ENCODE measurements around the gene LDLR.
"Not testable (repeated sequence)": the region's sequence is repeated elsewhere in the genome, so short reads cannot be mapped to it uniquely, and the experiment has no call there.

The LDLR gene

DNA sequence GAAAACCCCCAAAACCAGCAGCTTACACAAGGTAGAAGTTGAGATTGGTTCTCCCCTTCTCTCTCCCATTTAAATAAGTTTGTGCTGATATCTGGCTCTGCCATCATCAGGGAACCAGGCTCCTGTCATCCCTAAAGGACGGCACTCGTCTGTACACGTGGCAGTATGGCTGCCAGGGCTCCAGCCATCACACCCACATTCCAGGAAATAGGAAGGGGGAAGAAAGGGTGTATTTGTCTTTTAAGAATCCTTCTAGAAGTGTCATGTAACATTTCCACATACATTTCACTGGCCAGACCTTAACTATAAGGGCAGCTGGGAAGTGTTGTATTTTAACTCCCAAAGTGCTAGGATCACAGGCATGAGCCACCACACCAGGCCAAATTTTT, 56.3 kb downstream of the LDLR start:
- no peak for DNase-seq

DNA sequence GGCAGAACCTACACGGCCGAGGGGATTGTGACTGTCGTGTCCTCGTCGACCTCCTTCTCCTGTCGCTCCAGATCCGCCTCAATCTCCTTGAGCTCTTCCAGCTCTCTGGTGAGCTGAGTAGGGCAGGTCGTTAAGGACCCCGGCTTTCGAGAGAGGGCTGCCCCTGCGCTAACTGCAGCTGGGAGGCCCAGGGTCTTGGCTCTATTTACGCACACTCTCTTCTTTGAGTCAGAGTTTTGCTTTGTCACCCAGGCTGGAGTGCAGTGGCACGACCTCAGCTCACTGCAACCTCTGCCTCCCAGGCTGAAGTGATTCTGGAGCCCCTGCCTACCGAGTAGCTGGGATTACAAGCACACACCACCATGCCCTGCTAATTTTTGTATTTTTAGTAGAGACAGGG, 58.7 kb downstream of the LDLR start:
- DNase-seq: no peak

DNA sequence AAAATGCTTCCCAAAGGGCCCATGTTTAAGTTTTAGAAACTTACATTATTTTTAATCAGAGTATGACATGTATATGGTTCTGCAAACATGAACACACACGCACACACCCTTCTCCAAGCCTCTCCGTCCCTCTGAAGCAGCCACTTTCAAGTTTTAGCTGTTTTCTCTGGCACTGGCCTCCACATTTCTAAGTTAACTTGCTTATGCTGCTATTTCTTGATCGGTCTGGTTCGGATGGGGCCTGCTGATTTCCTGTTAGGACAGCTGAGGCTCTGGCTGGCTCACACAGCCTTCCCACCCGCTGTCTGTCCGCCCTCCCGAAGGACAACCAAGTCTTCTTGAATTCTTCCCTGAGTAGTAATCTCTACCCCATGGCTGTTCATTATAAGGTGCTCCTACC, 61.9 kb downstream of the LDLR start:
- DNase-seq: no peak

DNA sequence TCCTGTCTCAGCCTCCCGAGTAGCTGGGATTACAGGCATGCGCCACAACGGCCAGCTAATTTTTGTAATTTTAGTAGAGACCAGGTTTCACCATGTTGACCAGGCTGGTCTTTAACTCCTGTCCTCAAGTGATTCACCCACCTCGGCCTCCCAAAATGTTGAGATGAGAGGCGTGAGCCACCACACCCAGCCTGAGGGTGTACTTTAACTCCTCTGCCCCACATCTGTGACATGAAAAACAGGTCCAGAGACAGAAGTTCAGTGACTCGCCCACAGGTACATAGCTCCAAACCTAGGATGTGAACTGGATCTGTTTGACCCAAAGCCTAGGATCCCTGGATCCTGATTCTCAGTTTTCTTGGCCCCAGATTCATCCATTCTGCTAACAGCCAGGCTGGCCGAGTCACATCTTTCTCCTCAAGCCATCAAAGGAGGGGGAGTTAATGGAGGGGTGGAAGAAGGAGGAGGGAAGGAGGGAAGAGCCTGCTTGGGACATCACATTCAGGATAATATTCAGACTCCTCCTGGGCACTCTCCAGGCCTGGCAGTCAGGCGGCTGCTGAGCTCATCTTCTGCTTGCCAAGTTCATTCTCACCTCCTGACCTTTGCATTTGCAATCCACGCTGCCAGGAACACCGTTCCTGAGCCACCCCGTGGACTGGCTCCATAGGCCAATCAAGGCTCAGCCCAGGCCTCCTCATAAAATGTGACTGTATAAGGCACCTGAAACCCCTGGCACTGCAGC, 63.2 kb downstream of the LDLR start:
- no peak for DNase-seq

DNA sequence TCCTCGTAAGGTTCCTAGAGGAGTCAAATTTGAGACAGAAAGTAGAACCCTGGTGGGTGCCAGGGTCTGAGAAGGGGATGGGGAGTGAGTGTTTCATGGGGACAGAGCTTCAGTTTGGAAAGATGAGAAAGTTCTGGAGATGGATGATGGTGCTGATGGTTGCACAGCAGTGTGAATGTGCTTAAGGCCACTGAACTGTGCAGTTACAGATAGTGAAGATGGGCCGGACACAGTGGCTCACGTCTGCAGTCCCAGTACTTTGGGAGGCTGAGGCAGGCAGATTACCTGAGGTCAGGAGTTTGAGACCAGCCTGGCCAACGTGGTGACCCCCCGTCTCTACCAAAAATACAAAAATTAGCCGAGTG, 65.4 kb downstream of the LDLR start:
- no peak for DNase-seq

DNA sequence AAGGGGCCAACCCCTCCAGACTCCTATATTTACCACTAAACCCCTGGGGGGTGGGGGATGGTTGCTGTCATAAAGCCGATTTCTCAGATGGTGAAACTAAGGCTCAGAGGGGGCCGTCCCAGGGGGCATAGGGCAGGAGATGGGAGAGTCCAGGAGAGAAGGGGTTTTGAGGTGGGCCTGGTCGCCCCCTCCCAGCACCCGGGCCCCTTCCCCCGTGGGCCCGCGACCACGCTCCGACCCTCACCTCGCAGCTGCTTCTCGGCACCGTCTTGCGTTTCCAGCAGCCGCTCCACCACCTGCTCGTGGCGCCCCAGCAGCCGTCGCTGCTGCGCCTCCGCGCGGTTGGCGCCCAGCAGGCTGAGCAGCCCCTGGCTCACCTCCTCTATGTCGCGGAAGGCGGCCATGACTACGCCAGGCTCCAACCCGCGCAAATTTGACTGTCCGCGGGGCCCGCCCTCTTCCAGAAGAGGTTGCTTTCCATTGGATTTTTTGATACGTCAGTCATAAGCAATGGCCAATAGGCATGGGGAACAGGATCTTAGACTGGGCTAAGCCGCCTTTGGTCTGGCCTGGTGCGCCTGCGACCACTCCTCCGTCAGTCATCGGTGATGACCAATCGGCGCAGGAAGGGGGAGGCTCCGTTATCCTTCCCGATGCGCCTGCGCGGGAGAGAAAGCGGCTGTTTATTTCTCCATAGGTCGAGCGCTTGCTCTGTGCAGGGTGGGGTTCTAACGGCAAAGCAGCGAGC, 66.3 kb downstream of the LDLR start, which contains the start of gene SPC24:
TSS of gene SPC24 (minus strand) at position 410 of the 748 bp plus-strand sequence. CDS start at position 404, 6 bp downstream.
- peak; percentile 99 for DNase-seq

DNA sequence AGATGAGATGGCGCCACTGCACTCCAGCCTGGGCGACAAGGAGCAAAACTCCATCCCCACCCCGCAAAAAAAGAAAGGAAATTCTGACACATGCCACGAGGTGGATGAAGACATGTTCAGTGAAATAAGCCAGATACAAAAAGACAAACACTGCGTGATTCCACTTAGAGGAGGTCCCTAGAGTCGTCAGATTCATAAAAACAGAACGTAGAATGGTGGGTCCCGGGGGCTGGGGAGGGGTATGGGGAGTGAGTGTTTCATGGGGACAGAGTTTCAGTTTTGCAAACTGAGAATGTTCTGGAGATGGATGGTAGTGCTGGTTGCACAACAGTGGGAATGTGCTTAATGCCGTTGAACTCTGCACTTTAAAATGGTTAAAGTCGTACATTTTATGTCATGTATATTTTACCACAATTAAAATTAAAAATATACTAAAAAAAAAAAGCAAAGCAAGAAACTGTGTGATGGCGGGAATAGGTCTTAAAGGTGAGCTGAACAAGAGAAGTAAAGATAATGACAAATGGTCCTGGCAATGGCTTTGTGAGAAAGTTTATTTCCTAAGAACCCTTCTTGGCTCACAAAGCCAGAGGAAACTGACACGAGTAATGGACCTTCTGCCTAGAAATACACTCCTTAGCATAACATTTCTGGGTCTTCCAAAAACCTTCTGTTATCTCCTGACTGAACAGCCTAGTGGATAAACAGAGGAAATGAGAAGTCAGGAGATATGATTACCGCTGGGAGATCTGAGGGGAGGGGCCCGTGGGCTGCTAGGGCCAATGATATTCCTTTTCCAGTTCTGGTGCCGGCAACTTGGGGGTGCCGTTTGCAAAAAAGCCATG, 70.6 kb downstream of the LDLR start:
- no peak for DNase-seq

DNA sequence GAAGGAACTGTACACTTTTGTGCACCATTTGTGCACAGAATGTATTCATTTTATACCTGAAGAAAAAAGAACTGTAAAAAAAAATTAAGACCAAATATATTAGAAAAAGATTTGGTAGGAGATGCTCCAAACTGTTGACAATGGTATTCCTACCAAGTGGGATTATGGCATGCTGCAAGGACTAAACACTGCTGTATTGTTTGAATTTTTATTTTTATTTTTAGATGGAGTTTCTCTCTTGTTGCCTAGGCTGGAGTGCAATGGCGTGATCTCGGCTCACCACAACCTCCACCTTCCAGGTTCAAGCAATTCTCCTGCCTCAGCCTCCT, 71.1 kb downstream of the LDLR start:
- DNase-seq: not testable (repeated sequence)

DNA sequence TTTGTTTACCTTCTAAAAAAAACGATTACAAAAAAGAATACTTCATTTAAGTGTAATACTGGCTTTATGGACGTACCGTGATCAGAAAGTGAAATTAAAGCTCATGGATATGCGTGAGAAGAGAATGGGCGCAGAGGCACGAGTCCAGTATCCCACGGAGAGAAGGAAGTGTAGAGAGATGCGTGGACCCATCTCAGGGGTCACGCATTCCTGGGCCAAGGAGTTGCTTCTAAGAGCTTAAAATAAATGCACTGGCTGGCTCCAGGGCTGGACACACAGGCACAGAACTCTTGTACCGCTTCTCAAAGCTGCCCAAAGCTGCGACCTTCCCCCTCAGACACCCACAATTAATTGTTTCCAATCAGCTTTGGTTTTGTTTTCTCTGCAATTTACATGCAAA, 75.0 kb downstream of the LDLR start:
- DNase-seq: no peak

DNA sequence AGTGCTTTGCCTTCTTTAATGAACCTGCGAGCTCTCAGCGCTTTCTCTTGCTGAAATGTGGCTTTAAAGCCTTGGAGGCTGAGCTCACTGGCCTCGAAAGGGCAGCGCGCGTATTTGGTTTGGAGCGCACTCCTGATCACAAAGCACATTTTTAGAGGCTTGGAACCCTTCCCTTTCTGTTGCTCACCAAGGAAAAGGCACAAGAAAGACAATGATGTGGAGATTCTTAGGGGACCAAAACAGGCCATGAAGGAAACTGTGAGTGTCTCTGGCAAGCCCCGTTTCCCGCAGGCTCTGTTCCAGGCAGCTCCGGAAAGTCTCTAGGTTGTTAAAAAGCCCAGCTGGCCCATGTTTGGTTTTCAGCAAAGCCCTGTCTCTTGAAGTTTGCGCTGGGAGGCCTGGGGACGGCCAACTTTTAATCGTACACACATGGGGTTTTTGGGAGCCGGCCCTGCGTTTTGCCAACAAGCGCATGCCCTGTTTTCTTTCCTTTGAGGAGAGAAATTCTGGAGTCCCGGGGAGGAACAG, 75.7 kb downstream of the LDLR start:
- no peak for DNase-seq

DNA sequence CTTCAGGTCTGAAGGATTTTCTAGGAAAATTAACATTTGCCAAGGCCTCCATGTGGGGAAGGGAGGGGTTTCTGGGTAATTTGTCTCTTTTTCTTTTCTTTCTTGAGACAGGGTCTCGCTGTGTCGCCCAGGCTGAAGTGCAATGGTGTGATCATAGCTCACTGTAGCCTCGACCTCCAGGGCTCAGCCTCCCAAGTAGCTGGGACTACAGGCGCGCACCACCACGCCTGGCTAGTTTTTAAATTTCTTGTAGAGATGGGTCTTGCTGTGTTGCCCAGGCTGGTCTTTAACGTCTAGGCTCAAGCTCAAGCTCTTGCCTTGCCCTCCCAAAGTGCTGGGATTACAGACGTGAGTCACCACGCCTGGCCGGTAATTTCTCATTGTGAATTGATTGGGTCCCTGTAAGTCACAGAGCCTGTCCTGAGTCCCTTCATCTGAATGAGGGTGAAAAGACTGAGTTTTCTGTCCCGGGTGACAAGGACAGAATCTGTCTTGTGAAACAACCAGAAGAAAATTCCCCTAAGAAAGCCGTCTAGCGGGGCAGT, 76.3 kb downstream of the LDLR start:
- DNase-seq: no peak

DNA sequence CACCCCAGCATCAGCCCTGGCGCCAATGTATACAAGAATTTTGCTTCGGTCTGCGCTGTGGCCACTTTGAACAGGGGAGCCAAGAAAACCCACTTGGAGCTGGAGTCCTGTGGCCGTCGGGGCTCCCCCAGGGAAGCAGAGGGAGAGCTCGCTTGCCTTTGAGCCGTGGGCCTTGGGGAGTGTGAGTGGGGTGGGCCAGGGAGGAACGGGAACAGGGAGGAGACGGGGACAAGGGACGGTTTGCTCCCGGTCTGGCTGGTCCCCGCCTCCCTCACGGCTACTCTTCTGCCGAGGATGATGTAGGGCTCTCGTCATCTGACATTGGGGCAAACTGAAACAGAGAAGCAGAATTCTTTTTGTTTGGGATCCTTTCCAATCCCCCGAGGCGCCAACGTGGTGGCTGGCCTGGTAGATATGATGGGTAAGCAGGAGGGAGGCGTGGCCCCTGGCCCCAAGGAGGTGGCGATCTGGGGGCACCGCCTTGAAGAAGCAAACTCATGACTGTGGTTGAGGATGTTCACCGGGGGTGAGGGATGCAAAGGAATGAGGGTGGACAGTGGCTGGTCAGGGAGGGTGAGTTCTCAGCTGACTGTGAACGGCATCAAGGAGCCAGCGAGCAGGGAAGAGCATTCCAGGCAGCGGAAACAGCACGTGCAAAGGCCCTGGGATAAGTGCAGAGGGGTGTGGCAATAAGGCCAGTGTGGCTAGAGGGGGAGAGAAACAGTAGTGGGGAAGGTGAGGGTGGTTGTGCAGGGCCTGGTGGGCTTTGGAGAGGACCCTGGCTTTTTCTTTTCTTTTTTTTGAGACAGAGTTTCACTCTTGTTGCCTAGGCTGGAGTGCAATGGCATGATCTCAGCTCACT, 77.2 kb downstream of the LDLR start:
- no peak for DNase-seq

DNA sequence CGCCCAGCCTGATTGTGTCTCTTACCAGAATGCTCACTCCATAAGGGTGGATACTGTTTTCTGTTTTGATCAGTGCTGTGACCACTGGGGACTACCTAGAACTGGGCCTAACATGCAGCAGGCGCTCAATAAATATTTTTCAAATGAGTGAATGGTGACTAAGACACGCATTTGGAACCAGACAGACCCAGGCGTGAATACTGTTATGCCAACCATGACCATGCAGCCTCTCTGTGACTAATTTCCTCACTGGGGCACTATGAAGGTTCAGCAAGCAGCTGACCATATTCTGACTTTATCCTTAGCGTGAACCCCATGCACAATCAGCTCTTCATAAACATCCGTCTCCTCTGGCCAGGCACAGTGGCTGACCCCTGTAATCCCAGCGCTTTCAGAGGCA, 79.3 kb downstream of the LDLR start:
- DNase-seq: no peak

DNA sequence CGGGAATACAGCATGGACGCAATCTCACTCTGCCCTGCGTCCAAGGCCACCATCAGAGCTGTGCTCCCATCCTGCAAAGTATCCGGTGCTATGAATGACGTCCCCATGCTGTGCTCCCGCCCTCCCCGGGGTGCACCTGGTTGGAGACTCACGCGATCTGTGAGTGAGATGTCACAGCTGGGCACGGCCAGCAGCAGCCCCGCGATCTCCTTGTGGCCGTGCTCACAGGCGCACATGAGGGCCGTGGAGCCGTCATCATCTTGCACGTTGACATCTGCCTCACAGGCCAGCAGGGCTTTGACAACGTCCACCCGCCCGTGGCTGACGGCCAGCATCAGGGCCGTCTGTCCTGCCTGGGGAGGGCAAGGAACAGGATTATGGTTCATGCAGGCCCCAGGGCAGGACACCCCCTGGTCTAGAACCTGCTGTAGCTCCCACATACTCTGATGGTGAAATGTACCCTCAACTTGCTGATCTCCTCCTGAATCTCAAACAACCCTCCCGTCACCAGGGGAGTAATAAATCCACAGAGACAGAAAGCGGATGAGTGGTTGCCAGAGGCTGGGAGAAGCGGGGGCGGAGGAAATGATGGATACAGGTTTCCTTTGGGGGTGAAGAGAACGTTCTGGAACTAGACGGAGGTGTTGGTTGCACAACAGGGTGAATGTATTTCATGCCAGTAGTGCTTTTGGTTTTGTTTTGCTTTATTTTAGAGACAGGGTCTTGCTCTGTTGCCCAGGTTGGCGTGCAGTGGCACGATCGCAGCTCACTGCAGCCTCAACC, 80.8 kb downstream of the LDLR start:
- DNase-seq: no peak

DNA sequence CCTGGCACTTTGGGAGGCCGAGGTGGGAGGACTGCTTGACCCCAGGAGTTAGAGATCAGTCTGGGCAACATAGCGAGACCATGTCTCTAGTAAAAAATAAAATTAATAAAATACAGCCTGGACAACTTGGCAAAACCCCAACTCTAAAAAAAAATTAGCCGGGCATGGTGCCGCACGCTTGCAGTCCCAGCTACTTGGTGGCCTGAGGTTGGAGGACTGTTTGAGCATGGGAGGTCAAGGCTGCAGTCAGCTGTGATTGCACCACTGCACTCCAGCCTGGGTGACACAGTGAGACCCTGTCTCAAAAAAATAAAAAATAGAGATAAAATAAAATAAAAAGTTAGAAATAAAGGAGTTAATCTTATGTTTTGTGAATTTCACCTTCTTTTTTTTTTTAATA, 81.9 kb downstream of the LDLR start:
- no peak for DNase-seq

DNA sequence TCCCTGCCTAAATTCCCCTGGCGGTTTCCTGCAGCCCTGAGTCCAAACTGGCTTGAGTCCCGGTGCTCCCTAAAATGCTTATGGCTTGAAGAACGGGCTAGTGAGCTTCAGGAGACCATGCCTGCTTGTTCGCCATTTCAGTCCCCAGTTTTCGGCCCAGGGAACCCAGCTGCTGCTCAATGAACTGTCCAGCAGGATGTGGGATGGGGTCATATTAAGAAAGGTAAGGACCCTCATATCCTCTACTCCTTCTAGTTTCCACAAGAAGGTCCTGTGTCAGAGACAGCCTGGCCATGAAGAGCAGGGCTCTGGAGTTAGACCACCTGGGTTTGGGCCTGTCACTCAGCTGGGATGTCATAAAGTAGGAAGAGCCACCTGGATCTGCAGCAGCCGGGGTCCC, 83.3 kb downstream of the LDLR start:
- no peak for DNase-seq

DNA sequence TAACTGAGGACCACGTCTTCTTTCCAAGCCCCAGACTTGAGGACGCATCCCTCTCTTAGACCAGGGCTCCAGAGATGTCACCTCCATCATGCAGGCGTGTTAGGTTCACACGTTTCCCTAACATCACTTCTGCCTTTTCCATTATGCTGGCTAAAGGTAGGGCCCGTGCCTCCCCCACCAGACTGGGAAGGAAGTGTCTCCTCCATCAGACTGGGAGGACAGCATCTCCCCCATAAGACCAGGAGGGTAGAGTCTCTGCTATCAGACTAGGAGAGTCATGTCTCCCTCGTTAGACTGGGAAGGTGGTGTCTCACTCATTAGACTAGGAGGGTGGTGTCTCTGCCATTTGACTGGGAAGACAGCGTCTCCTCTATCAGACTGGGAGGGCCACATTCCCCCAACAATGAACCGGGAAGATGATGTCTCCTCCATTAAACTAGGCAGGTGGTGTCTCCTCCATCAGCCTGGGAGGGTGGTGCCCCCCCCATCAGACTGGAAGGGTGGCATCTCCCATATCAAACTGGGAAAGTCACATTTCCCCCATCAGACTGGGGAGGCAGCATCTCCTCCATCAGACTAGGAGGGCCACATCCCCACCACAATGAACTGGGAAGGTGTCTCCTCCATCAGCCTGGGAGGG, 84.4 kb downstream of the LDLR start:
- no peak for DNase-seq

DNA sequence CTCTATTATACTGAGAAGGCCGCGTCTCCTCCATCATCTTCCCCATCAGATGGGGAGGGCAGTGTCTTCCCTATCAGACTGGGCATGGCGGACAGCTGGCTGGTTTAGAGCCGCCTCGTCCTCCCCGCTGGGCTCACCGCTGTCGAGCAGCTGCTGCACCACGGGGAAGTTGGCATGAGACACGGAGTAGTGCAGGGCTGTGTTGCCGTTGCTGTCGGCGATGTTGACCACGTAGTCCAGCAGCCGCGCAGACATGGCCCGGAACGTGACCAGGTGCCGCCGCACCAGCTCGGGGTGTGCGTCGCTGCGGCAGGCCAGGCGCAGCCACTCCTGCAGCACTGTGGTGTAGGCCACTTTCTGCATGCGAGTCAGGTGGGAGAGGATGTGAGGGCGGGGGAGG, 85.1 kb downstream of the LDLR start:
- DNase-seq: no peak

DNA sequence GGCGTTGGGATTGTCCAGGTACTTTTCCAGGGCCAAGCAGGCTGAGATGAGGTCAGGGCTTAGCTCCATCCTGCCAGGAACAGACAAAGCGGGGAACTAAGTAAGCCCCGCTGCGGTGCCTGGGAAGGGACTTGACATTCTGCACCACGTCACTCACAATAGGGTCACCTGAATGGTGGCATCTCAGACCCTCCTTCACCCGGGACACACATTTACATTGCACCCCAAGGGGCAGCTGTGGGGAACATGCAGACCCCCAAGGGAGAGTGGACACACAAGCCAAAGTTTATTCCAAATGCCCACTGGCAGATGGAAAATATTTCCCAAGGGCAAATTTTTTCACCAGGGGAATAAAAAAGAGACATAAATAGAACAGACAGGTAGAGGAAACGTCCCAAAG, 86.7 kb downstream of the LDLR start:
- no peak for DNase-seq

DNA sequence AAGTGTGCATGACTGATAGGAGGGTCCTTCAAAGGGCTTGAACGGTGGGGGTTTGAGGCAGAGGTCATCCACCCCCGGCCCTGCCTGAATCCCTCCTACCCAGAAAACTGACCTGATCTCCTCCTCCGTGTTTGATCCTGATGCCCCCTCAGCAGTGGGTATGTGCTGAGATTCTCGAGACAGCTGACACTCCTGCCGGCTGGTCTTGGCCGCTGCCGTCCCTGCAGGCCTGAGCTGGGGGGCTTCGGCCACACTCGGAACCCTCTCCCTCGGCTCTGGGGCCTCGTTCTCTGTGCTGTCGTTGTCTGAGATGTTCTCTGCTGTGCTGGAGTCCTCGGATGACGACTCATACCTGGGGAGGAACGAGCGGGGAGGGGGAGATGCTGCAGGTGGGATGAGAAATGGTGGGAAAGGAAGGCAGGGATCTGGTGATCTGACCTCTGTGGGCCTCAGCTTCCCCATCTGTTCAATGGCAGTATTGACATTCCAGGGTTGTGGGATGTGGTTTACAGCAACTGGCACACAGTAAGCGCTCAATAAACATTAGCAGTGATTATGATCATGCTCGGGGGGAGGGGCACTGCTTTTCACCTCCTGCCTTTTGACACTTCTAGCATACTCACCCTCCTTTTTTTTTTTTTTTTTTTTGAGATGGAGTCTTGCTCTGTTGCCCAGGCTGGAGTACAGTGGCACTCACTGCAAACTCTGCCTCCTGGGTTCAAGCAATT, 87.4 kb downstream of the LDLR start:
- DNase-seq: no peak
